ENCODE data around the gene CXCL5.
"Not testable (repeated sequence)": the region's sequence is repeated elsewhere in the genome, so short reads cannot be mapped to it uniquely, and the experiment has no call there.

The CXCL5 gene

GRCh38 chr4:73967866-73968265, 30.6 kb downstream of the CXCL5 start:
- DNase-seq, result no peak

- no peak for DNase-seq
Observed at GRCh38 chr4:73964862-73965611, 33.4 kb downstream of the CXCL5 start.

GRCh38 chr4:73962724-73963123, 35.8 kb downstream of the CXCL5 start:
- no peak for DNase-seq

GRCh38 chr4:73959041-73959440, 39.4 kb downstream of the CXCL5 start:
- not testable (repeated sequence) for DNase-seq

- no peak for DNase-seq
Observed at GRCh38 chr4:73952352-73952751, 46.1 kb downstream of the CXCL5 start.

- DNase-seq, result not testable (repeated sequence)
Observed at GRCh38 chr4:73950376-73950920, 48.0 kb downstream of the CXCL5 start.

GRCh38 chr4:73948990-73949706, 49.3 kb downstream of the CXCL5 start:
- DNase-seq, result no peak

- no peak for DNase-seq
Observed at GRCh38 chr4:73948291-73948690, 50.2 kb downstream of the CXCL5 start.

- DNase-seq, result no peak
Observed at GRCh38 chr4:73947239-73947985, 51.1 kb downstream of the CXCL5 start.

- no peak for DNase-seq
Observed at GRCh38 chr4:73945674-73946449, 52.6 kb downstream of the CXCL5 start.
